ENCODE results near the gene SLC36A3.

DNA sequence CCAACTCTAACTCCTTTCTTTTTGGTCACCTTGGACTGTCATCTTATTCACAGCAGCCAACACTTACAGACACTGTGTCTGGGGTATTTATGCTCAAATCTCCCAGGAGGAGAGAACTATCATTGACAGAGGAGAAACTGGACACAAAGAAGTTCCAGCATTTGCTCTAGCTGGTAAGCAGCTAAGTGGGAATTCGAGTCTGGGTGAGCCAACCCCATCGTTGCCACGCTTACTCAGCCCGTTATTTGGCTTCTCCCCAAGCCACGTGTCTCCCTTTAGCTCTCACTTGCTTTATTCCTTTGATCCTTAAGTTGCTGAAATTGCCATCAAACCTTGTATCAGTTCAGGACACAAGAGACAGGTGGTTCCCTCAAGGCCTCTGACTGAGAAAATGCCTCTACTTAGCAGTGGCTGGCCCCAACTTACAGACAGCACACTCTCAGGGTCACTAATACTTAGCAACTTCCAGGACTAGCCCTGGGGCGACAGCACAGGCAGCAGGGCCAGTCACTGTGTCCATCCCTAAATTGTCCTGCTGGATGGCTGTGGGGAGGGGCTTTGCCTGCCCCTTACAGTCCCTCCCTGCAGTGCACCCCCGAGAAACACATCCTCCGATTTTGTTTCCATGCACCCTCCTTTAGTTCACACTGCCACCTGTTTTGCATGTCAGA lies 42.4 kb upstream of the SLC36A3 start:
- TF ChIP-seq, protein P1, sequence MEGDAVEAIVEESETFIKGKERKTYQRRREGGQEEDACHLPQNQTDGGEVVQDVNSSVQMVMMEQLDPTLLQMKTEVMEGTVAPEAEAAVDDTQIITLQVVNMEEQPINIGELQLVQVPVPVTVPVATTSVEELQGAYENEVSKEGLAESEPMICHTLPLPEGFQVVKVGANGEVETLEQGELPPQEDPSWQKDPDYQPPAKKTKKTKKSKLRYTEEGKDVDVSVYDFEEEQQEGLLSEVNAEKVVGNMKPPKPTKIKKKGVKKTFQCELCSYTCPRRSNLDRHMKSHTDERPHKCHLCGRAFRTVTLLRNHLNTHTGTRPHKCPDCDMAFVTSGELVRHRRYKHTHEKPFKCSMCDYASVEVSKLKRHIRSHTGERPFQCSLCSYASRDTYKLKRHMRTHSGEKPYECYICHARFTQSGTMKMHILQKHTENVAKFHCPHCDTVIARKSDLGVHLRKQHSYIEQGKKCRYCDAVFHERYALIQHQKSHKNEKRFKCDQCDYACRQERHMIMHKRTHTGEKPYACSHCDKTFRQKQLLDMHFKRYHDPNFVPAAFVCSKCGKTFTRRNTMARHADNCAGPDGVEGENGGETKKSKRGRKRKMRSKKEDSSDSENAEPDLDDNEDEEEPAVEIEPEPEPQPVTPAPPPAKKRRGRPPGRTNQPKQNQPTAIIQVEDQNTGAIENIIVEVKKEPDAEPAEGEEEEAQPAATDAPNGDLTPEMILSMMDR (IDR thresholded peaks at IDR 0.05): no peak
- TF ChIP-seq POLR2A (IDR thresholded peaks at IDR 0.05): no peak
